Stomach (tissue), 4 donors: ENCODE data around the gene ACP6.

Experiments used
- CTCF ChIP-seq, 7 experiments: fragments of 450-650 bp in 4 of 7; fragments of 200-600 bp in 3 of 7; sonication (generic) in 3 of 7; IDR thresholded peaks; one replicate each; pipeline ENCODE4 v1.5.1; 2016 to 2019; ENCODE audit warnings: antibody characterized with exemption in 7 of 7, control low read depth in 2 of 7, mild to moderate bottlenecking in 1 of 7
- POLR2A ChIP-seq, 4 donors: fragments of 450-650 bp; IDR thresholded peaks; one replicate each; pipeline ENCODE4 v1.6.1; 2016; ENCODE audit warnings: antibody characterized with exemption in 4 of 4, control low read depth in 2 of 4, mild to moderate bottlenecking in 1 of 4, moderate library complexity in 1 of 4
- POLR2AphosphoS5 ChIP-seq, 3 donors: sonication (generic); formaldehyde crosslinking; IDR thresholded peaks; one replicate each; pipeline ENCODE4 v1.6.1; 2016; ENCODE audit warnings: antibody characterized with exemption in 3 of 3

GRCh38 chr1:147625362-147625995 lies 44.8 kb downstream of the ACP6 start:
- TF ChIP-seq CTCF (IDR thresholded peaks at IDR 0.05): no peak
- no peak for TF ChIP-seq POLR2AphosphoS5 (IDR thresholded peaks at IDR 0.05)
- TF ChIP-seq POLR2A (IDR thresholded peaks at IDR 0.05): no peak
